ENCODE results near the gene HEPH.
"Not testable (repeated sequence)": the region's sequence is repeated elsewhere in the genome, so short reads cannot be mapped to it uniquely, and the experiment has no call there.

HEPH gene

GRCh38 chrX:66203114-66203513 is 39.1 kb downstream of the HEPH start:
- no peak for DNase-seq (ENCODE audit: low read depth)

- no peak for DNase-seq (ENCODE audit: low read depth)
These were observed 57.8 kb downstream of the HEPH start for GRCh38 chrX:66221856-66222255.

GRCh38 chrX:66232296-66232695 is 68.2 kb downstream of the HEPH start:
- no peak for DNase-seq (ENCODE audit: low read depth)

- no peak for DNase-seq (ENCODE audit: low read depth)
These were observed 69.2 kb downstream of the HEPH start for GRCh38 chrX:66233209-66233608.

- DNase-seq (ENCODE audit: low read depth) = not testable (repeated sequence)
These were observed 69.9 kb downstream of the HEPH start for GRCh38 chrX:66233904-66234303.

GRCh38 chrX:66255359-66255967 is 91.4 kb downstream of the HEPH start:
- DNase-seq (ENCODE audit: low read depth) = no peak

GRCh38 chrX:66262807-66263206 is 98.8 kb downstream of the HEPH start:
- no peak for DNase-seq (ENCODE audit: low read depth)
